ENCODE results near the gene CARS2. TPM values are rescaled to one million over a fixed set of nuclear protein-coding genes. Genes with fewer than 3 reads are reported as not detected.

The CARS2 gene
- 52.6 and 55.1 TPM in 2 replicates for total RNA-seq

GRCh38 chr13:110705826-110706569 lies at the start of gene CARS2:
CARS2 (minus strand) TSS chr13:110706116; CDS start chr13:110706093, 23 bp downstream.

GRCh38 chr13:110713642-110713952 lies 7.7 kb upstream of the CARS2 start, which contains the start of gene ING1:
ING1 (plus strand) TSS chr13:110713700; CDS start chr13:110714150, 450 bp downstream.

GRCh38 chr13:110615322-110616102 lies 90.4 kb downstream of the CARS2 start, which contains the start of gene NAXD:
NAXD (plus strand) TSS chr13:110615545; CDS start chr13:110615602, 57 bp downstream.

Other genes starting within 250 kb of the CARS2 start
- gene RAB20, start 144.4 kb downstream of the CARS2 start, total RNA-seq = 6.6 and 13.5 TPM in 2 replicates
- gene NAXD, start 90.6 kb downstream of the CARS2 start, total RNA-seq = 17.6 and 20.4 TPM in 2 replicates
- 7.7 and 9.5 TPM in 2 replicates for gene ING1, start 7.6 kb upstream of the CARS2 start, total RNA-seq
- 25.0 and 48.6 TPM in 2 replicates for gene ANKRD10, start 209.0 kb upstream of the CARS2 start, total RNA-seq

Measured in pericardium fibroblast (primary cell).